GM23248 (cell line): Measurements from ENCODE around the gene ZBTB43. TPM values are rescaled to one million over a fixed set of nuclear protein-coding genes. Genes with fewer than 3 reads are reported as not detected.

ENCODE experiments used
- DNase-seq: peaks from one replicate; pipeline ENCODE4 v3.0.0-alpha.2; 2015
- H2AFZ ChIP-seq: fragments of 200-600 bp; sonication (generic); 2 replicates; pipeline ENCODE4 v1.6.1; 2016; ENCODE audit warnings: antibody characterized with exemption
- H3F3A ChIP-seq: fragments of 200-600 bp; sonication (generic); 2 replicates; pipeline ENCODE4 v1.6.1; 2016; ENCODE audit warnings: mild to moderate bottlenecking, antibody characterized with exemption, mixed run types; ENCODE audit not compliant: insufficient read depth
- H3K27ac ChIP-seq: fragments of 200-600 bp; sonication (generic); 2 replicates; pipeline ENCODE4 v1.5.1; 2016; ENCODE audit warnings: mild to moderate bottlenecking
- H3K27me3 ChIP-seq: fragments of 200-600 bp; sonication (generic); replicated peaks from 2 replicates; pipeline ENCODE4 v1.6.1; 2016; ENCODE audit warnings: mild to moderate bottlenecking; ENCODE audit not compliant: insufficient read depth
- H3K36me3 ChIP-seq: fragments of 200-600 bp; sonication (generic); 2 replicates; pipeline ENCODE4 v1.6.1; 2016; ENCODE audit warnings: low read depth, mild to moderate bottlenecking
- H3K4me1 ChIP-seq: fragments of 200-600 bp; sonication (generic); 2 replicates; pipeline ENCODE4 v1.6.1; 2016; ENCODE audit warnings: mild to moderate bottlenecking; ENCODE audit not compliant: insufficient read depth
- H3K4me2 ChIP-seq: fragments of 200-600 bp; sonication (generic); one replicate; pipeline ENCODE4 v1.6.1; 2016; ENCODE audit warnings: mild to moderate bottlenecking; ENCODE audit not compliant: unreplicated experiment
- H3K4me3 ChIP-seq: fragments of 200-600 bp; sonication (generic); 2 replicates; pipeline ENCODE4 v1.5.1; 2016; ENCODE audit warnings: mild to moderate bottlenecking
- H3K79me2 ChIP-seq: fragments of 200-600 bp; sonication (generic); 2 replicates; pipeline ENCODE4 v1.6.1; 2016; ENCODE audit warnings: mild to moderate bottlenecking; ENCODE audit not compliant: insufficient read depth
- H3K9ac ChIP-seq: fragments of 200-600 bp; sonication (generic); 2 replicates; pipeline ENCODE4 v1.6.1; 2016; ENCODE audit warnings: mild to moderate bottlenecking
- H3K9me2 ChIP-seq: fragments of 200-600 bp; sonication (generic); 2 replicates; pipeline ENCODE4 v1.6.1; 2016; ENCODE audit warnings: mixed run types, mild to moderate bottlenecking, moderate library complexity; ENCODE audit not compliant: insufficient read depth
- H3K9me3 ChIP-seq: fragments of 200-600 bp; sonication (generic); one replicate; pipeline ENCODE4 v1.6.1; 2017; ENCODE audit warnings: low read depth
- H4K20me1 ChIP-seq: fragments of 200-600 bp; sonication (generic); 2 replicates; pipeline ENCODE4 v1.6.0; 2016; ENCODE audit not compliant: insufficient read depth
- EZH2 ChIP-seq: fragments of 200-600 bp; sonication (generic); IDR thresholded peaks from 2 replicates; pipeline ENCODE4 v1.6.1; 2018; ENCODE audit warnings: antibody characterized with exemption, mild to moderate bottlenecking; ENCODE audit not compliant: insufficient read depth, poor library complexity, severe bottlenecking
- EZH2phosphoT487 ChIP-seq: fragments of 200-600 bp; sonication (generic); IDR thresholded peaks from 2 replicates; pipeline ENCODE4 v1.6.1; 2018; ENCODE audit warnings: antibody characterized with exemption, moderate library complexity, mild to moderate bottlenecking, low read depth; ENCODE audit not compliant: insufficient read depth
- WGBS, 2 experiments: methylation state at CpG; one replicate each; pipeline ENCODE4 v1.1.6; 2015 to 2017; ENCODE audit warnings: low lambda C conversion rate in 2 of 2, low coverage in 1 of 2; ENCODE audit errors: missing lambda C conversion rate in 2 of 2; 5-methylcytosine and 5-hydroxymethylcytosine counted together
- in situ Hi-C: fragments of 300-500 bp; cut with MboI; formaldehyde crosslinking; loops from 2 replicates; pipeline ENCODE4 v1.15.0; 2020
- polyA plus RNA-seq: library from polyadenylated mRNA; unstranded; fragments of >200 nt; fragmentation: Nextera tagmentation; extraction: Ambion mirVana; gene quantifications from 2 replicates; pipeline ENCODE4 v1.2.1, GENCODE V29; 2016
- total RNA-seq: library from RNA; depleted of rRNA; stranded (reverse); fragments of >200 nt; shearing (Covaris generic); gene quantifications from 2 replicates; pipeline ENCODE4 v1.2.3, GENCODE V29; 2014

ZBTB43 gene
- total and polyA plus RNA-seq, 2 experiments from 2014 or later = 8.5 to 12.3 TPM

- no peak for DNase-seq
- H3K9me2 ChIP-seq = no peaks in the 10 kb centered on the region
- WGBS, 2 experiments = 91 to 92% methylated on average over 8 of the region's 8 CpGs
Measured at GRCh38 chr9:126833710-126834345, 29.0 kb downstream of the ZBTB43 start.

GRCh38 chr9:126834672-126835071 lies 29.8 kb downstream of the ZBTB43 start:
- in situ Hi-C loops = no loop called here
- Histone ChIP-seq H3K9ac (no peak overlapping the region), H3F3A (no peaks in the 10 kb centered on the region), H3K27me3 (no peaks in the 10 kb centered on the region), H3K36me3 (peaks cover 17% of the 10 kb centered on the region), H3K79me2 (peaks cover 86% of the 10 kb centered on the region), H3K4me1 (no peaks in the 10 kb centered on the region), H3K9me2 (no peaks in the 10 kb centered on the region), H3K9me3 (no peaks in the 10 kb centered on the region), H2AFZ (no peak overlapping the region), H3K4me2 (no peak overlapping the region), H3K27ac (no peak overlapping the region), H4K20me1 (no peaks in the 10 kb centered on the region; the same call in 1 of the 2 replicates), H3K4me3 (no peak overlapping the region)
- 88 to 100% methylated on average over 2 of the region's 2 CpGs for WGBS, 2 experiments
- no peak for DNase-seq
- no peak for TF ChIP-seq EZH2phosphoT487

More at GRCh38 chr9:126833710-126834345, 29.0 kb downstream of the ZBTB43 start:
- Histone ChIP-seq H2AFZ (no peak overlapping the region), H3K4me1 (no peaks in the 10 kb centered on the region), H4K20me1 (peaks cover 8% of the 10 kb centered on the region; the same call in 1 of the 2 replicates), H3K36me3 (peaks cover 17% of the 10 kb centered on the region), H3K4me2 (no peak overlapping the region), H3F3A (no peaks in the 10 kb centered on the region), H3K4me3 (no peak overlapping the region), H3K9ac (no peak overlapping the region), H3K79me2 (peaks cover 94% of the 10 kb centered on the region), H3K27ac (no peak overlapping the region), H3K27me3 (no peaks in the 10 kb centered on the region), H3K9me3 (no peaks in the 10 kb centered on the region)
- in situ Hi-C loops = no loop called here
- TF ChIP-seq EZH2phosphoT487 (no peak), EZH2 (no peak)

GRCh38 chr9:126836216-126836615 lies 31.4 kb downstream of the ZBTB43 start:
- no peaks in the 10 kb centered on the region for H3K9me3 ChIP-seq
- H2AFZ ChIP-seq = no peak overlapping the region
- no peaks in the 10 kb centered on the region; the same call in 1 of the 2 replicates for H4K20me1 ChIP-seq
- no peak for TF ChIP-seq EZH2phosphoT487
- no peak for TF ChIP-seq EZH2
- in situ Hi-C loops = no loop called here
- H3K27me3 ChIP-seq = no peaks in the 10 kb centered on the region
- no peak overlapping the region for H3K27ac ChIP-seq
- no peaks in the 10 kb centered on the region for H3F3A ChIP-seq
- H3K36me3 ChIP-seq = peaks cover 17% of the 10 kb centered on the region
- H3K79me2 ChIP-seq = peaks cover 71% of the 10 kb centered on the region
- no peaks in the 10 kb centered on the region for H3K9me2 ChIP-seq
- H3K9ac ChIP-seq = no peak overlapping the region
- DNase-seq = no peak
- H3K4me3 ChIP-seq = no peak overlapping the region
- no peaks in the 10 kb centered on the region for H3K4me1 ChIP-seq
- H3K4me2 ChIP-seq = no peak overlapping the region
- 50 to 66% methylated on average over 2 of the region's 2 CpGs for WGBS, 2 experiments

- 77 to 88% methylated on average over 7 of the region's 7 CpGs for WGBS, 2 experiments
- Histone ChIP-seq H3K36me3 (peaks cover 17% of the 10 kb centered on the region), H3K4me1 (peaks cover 3% of the 10 kb centered on the region), H3K9me2 (no peaks in the 10 kb centered on the region), H2AFZ (no peak overlapping the region), H3K4me2 (no peak overlapping the region), H3K4me3 (no peak overlapping the region), H3K27me3 (no peaks in the 10 kb centered on the region), H3F3A (0 out of 2 replicates have a peak, but pooled peaks cover under 1% of the 10 kb centered on the region), H4K20me1 (no peaks in the 10 kb centered on the region; the same call in 1 of the 2 replicates), H3K79me2 (peaks cover 50% of the 10 kb centered on the region), H3K9me3 (no peaks in the 10 kb centered on the region), H3K27ac (no peak overlapping the region), H3K9ac (no peak overlapping the region)
- no peak for DNase-seq
- TF ChIP-seq EZH2phosphoT487 = no peak
- TF ChIP-seq EZH2 = no peak
- in situ Hi-C loops = no loop called here
Measured at GRCh38 chr9:126838055-126838811, 33.4 kb downstream of the ZBTB43 start.
